GM18951 (cell line): ENCODE results near the gene ATP12A.

Source experiments
- POLR2A ChIP-seq: IDR thresholded peaks from 4 replicates; pipeline ENCODE4 v1.6.1; 2011; ENCODE audit warnings: mild to moderate bottlenecking; ENCODE audit not compliant: insufficient read length, insufficient read depth; ENCODE audit errors: extremely low read depth
- in situ Hi-C: fragments of 300-500 bp; cut with MboI; formaldehyde crosslinking; loops from one replicate; pipeline ENCODE4 v1.12.0; 2022; ENCODE audit warnings: low sequenced_read_pairs, mixed read lengths, inconsistent platforms; ENCODE audit not compliant: unreplicated experiment

ATP12A gene

DNA sequence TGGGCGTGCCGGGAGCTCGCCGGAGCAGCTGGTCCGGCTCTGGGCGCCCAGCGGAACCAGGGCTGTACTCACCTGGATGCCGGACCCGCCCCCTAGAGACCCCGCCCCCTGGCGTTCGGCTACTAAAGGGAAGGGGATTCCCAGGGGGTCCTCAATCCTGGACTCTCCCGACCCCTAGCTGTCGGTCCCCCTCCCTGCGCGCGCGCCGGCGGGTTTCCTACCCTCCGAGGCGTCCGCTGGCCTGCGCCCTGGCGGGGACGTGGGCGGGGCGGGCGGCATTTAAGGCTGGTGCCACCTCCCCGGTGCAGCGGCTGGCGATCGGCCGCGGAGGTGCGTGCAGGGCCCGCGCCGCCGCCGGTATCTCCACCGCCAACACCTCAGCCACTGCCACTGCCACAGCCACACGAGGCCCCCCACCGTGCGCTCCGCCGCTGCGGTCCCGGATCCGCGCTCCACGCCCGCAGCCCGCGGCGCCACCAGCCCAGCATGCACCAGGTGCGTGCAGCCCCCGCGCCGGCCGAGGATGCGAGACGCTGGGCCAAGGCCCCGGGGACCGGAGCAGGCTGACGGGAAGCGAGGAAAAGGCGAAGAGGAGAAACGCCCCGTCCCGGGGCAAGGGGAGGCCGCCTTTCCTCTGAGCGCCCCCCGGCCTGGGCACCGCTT is at the start of gene ATP12A:
Gene ATP12A, plus strand, starts transcription at position 151 of the 663 bp plus-strand sequence. Its CDS starts 336 bp downstream, at position 487.
- no peak for TF ChIP-seq POLR2A
- in situ Hi-C loops = no loop called here

DNA sequence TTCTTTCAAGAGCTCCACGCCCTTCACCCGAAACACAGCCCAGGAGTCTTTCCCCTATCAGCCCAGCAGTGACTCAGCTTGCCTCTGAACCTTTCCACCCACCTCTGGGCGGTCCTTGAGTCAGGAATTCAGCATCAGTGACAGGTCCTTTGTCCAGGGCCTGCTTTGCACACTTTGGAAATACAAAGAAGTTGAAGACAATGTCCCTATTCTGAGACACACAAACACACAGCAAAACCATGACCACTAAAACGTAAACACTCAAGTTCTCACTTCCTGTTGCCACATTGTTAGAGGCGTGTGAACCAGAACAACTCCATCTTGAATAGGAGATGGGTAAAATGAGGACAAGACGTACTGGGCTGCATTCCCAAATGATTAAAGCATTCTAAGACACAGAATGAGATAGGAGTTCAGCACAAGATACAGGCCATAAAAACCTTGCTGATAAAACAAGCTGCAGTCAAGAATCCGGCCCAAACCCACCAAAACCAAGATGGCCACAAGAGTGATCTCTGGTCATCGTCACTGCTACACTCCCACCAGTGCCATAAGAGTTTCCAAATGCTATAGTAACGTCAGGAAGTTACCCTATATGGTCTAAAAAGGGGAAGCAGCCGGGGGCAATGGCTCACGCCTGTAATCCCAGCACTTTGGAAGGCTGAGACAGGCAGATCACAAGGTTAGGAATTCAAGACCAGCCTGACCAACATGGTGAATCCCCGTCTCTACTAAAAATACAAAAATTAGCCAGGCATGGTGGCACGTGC is 49.2 kb upstream of the ATP12A start:
- TF ChIP-seq POLR2A = no peak
- in situ Hi-C loops = no loop called here

DNA sequence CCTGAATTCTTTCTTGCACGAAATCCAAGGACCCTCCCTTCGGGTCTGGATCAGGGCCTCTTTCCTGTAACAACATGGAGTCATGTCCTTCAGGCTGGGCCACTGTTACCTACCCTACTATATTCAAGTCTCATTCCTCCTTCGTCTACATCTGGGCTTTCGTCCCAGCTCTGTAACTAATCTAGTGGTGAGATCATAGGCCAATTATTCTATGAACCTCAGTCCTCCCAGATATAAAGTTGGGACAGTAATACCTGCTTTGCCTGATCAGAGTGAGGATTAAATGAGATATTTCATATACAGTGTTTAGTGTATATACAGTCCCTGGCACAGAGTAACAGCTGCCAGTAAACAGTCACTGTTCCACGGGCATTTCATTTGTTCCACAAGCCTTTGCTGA is 48.3 kb upstream of the ATP12A start:
- in situ Hi-C loops = no loop called here
- no peak for TF ChIP-seq POLR2A

DNA sequence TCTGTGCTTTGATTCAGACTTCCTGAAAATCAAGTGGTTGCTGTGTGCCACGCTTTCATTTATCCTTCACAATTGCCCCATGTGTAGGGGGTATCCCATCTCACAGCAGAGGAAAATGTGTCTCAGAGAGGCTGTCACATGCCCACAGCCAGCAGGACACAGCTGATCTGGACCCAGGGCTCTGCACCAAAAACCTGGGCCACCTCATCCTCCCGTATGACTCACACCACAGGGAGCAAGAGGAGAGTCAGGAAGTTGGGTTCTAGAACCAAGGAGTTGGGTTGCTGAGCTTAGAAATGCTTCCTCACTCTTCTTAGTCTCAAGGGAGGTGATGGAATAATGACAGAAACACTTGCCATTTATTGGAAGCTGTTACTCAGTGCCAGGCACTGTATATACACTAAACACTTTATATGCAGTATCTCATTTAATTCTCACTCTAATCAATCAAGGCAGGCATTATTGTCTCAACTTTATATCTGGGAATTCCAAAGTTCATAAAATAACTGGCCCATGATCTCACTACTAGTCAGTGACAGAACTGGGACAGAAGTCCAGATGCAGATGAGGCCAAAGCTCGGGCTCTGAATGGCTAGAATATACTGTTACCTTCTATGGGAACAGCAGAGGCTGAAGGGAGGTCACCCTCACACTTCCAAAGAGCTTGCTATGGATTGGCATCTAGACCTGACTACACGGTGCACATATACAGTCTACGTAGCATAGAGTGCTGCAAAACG is 47.7 kb upstream of the ATP12A start:
- in situ Hi-C loops = no loop called here
- TF ChIP-seq POLR2A = no peak

DNA sequence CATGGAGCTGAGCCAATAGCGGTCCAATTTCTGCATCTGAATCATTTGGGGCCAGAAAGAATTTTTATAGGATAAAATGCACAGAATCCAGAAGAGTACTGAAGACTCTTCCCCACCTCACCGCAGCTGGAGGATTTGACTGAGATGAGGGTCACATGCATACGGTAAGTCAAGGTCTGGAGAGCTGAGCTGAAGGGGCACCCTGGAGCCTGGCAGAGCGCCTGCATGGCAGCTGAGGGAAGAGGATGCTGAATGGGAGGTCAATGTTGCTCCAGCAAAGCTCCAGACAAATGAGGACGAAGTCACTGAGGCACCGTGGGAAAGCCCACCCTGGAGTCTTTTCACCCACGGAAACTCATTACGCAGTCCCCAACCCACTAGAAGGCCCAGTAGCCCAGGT is 43.4 kb upstream of the ATP12A start:
- no peak for TF ChIP-seq POLR2A
- in situ Hi-C loops = no loop called here

DNA sequence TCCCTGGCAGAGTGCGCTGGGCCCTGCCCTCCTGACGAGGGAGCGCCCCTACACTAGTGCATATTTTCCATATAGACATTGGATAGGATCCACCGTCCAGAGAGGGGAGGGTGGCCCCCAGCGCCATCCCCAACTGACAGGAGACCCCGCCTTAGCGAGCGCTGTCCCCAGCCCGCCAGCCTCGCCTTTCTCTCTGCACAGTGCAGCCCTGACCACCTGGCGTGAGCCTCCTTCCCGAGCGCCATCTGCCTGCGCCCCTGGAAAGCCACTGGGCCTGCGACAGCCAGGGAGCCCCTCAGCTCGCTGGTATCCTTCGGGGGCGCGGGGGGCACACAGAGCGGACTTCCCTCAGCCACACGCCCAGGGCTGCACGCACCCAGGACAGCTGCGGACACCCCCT is 42.1 kb upstream of the ATP12A start:
- in situ Hi-C loops = no loop called here
- TF ChIP-seq POLR2A = no peak

DNA sequence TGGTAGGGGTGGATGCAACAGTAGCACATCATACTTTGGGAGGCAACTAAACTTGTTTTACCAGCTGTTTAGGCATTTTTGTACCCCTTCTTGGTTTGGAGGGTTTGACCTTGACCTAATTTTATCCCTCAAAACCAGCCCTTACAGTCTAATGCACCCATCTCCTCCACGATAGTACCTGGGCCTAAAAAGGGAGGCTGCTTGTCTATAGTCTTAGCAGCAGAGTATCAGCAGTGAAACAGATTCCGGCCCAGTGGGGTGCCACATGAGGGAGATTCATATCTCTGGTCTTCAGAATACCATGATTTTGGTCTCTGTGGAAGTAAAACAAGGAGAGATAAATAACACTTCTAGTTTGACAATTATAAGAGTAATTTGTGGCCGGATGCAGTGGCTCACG is 39.5 kb upstream of the ATP12A start:
- TF ChIP-seq POLR2A = no peak
- in situ Hi-C loops = no loop called here

DNA sequence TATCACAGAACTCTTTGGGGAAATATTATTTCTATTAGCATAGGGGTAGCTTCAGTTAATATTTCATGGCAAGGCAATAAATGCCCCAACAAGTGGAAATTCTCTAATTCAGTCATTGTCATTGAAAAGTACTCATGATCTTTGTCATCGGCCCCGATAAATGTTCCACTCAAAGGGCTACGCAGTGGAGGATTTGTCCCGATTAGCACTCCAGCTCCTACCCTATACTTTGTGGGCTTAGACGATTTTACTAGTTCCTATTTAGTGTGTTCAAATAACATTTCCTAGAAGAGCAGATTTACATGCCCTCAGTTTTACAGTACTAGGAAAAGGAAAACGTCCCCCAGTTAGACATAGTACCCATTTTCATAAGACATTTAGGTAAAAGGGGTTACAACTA is 38.0 kb upstream of the ATP12A start:
- TF ChIP-seq POLR2A = no peak
- in situ Hi-C loops = no loop called here

DNA sequence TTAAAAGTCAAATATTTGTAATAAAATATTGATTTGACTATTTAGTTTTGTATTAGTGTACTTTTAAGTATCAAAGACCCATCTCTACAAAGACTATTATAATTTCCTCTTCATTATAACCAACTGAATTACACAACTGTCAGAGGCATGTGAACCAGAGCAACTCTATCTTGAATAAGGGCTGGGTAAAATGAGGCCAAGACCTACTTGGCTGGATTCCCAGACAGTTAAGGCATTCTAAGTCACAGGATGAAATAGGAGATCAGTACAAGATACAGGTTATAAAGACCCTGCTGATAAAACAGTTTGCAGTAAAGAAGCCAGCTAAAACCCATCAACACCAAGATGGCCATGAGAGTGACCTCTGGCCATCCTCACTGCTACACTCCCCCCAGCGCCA is 36.2 kb upstream of the ATP12A start:
- TF ChIP-seq POLR2A = no peak
- in situ Hi-C loops = no loop called here

DNA sequence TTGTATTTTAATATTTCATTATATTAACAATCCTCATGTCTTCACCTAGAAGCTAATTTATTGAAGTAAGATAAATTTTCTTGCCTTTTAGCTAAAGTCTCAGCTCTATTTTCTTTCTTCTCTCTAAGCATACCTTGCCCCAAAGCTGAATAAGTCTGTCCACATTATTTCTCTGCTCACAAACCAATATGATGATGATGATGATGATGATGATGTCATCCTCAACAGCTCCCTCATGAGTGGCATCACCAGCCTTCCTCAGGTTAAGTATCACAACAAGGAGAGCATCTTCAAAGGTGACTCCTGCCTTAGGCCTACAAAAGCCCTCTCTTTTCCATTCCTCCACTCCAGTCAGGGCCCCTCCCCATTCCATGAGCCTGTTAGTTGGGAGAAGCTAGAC is 31.9 kb upstream of the ATP12A start:
- in situ Hi-C loops = no loop called here
- TF ChIP-seq POLR2A = no peak

DNA sequence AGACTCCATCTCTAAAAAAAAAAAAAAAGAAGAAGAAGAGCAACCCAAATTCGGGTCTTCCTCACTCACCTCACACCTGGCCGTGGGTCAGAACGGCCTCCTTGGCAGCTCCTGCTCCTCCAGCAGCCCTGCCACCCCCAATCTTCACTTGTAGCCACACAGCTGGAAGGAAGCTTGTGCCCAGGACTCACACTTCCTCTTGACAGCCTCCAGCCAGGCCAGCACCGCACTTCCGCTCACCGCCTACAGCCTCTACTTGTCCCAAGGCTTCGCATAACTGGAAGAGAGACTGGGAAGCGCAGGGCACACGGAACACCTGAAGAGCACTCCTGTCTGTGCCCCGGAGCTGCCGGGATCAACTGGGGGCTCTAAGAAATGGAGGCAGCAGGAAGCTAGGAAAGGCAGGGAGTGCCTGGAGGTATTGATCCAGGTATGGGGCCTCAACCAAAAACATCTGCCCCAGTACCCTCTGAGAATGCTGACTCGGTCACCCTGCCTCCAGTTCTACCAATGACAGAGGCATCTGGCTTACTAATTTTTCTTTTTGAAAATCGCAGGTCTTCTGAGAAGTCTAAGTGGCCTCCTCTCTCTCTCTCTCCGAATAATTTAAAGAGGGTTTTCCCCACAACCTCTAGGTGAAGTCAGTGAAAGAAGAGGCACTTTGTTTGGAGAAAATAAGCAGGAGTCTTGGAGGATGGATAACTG is 31.1 kb upstream of the ATP12A start:
- in situ Hi-C loops = no loop called here
- TF ChIP-seq POLR2A = no peak

DNA sequence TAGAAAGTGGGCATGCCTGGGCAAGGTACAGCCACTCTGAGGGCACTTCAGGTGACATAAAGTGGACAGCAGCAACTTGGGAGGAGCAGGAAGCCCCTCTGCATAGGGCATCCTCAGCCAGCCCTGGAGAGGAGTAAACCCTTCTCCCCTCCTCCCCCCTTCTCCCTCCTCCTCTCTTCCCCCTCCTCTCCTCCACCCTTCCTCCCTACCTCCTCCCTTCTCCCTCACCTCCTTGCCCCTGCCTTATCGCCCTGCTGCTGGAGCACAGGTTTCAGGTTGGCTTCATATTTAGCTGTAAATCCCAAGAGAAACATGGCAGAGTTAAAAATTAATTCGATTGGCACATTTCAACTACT is 30.5 kb upstream of the ATP12A start:
- no peak for TF ChIP-seq POLR2A
- in situ Hi-C loops = no loop called here

DNA sequence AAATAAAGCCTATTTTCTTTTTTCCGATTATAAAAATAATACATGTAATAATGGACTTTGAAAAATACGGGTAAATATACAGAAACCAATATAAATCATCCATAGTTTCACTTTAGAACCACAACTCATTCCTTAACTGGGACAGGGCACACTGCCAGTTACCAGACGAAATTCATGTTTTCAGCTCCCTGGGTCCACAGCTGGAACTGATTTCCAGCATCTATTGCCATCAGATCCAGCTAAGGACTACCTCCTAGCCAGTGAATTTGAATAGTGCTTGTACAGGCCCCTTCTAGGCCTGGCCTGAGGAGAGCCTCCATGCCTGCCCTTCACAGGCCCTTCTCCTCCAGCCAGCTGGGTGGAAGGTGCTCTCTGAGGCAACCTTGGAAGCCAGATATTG is 30.0 kb upstream of the ATP12A start:
- in situ Hi-C loops = no loop called here
- no peak for TF ChIP-seq POLR2A
